Measurements from ENCODE around the gene KDM4F.

Gene KDM4F

DNA sequence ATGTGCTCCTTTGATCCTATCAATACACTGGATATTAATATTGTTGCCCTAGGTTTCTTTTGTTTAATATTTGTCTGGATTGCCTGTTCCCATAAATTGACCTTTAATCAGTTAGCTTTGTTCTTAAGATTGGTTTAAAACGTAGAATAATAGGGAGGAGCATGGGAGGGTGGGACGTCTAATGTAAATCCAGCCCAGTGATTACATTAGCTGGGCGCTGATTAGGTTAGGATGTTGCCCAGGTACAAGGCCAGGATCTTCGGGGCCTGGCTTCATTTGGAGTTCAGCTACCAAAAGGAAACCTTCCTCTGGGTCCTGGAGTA lies 17.5 kb downstream of the KDM4F start, which contains the start of gene SRSF8:
Gene SRSF8 (plus strand): TSS at position 204 of the 323 bp plus-strand sequence. CDS start 308 bp downstream, outside the sequence.
- no peak for DNase-seq

DNA sequence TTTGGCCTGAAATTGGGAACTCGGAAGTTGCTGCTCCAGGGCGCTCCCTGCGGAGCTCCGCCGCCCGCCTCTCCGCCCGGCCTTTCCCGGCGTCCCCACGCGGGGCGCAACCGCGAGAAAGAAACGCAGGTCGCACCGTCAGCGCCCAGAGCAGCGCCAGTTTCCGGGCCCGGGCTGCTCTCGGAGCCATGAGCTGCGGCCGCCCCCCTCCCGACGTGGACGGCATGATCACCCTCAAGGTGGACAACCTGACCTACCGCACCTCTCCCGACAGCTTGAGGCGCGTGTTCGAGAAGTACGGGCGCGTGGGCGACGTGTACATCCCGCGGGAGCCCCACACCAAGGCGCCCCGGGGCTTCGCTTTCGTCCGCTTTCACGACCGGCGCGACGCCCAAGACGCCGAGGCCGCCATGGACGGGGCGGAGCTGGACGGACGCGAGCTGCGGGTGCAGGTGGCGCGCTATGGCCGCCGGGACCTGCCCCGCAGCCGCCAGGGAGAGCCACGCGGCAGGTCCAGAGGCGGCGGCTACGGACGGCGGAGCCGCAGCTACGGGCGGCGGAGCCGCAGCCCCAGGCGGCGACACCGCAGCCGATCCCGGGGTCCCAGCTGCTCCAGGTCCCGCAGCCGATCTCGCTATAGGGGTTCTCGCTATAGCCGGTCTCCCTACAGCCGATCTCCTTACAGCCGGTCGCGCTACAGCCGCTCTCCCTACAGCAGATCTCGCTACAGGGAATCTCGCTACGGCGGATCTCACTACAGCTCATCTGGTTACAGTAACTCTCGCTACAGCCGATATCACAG lies 18.0 kb downstream of the KDM4F start:
- peak; percentile 65 for DNase-seq

DNA sequence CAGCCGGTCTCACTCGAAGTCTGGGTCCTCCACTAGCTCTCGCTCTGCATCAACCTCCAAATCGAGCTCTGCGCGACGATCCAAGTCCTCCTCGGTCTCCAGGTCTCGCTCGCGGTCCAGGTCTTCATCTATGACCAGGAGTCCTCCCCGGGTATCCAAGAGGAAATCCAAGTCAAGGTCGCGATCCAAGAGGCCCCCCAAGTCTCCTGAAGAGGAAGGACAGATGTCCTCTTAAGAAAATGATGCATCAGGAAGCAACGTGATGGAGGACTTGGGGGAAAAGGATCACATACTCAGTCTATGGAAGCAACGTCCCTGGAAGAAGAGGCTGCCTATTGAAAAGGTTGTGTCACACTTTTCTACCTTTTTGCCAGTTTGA lies 18.6 kb downstream of the KDM4F start:
- no peak for DNase-seq

DNA sequence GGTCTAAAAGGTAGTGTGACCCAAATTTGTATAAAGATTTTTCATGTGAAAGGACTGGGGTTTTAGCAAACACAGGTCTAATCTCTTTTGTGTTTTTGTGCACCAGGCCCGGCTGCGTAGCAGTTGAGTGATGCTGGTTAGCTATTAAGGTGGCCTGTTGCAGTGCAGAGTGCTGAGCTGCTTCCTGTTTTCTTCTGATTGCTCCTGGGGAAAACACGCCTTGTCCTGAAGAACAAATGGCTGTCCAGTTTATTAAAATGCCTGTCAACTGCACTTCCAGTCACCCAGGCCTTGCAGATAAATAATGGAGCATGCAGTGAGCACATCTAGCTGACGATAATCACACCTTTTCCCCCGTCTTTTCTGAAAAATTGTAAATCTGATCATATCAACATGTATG lies 19.3 kb downstream of the KDM4F start:
- DNase-seq: peak; percentile 77

DNA sequence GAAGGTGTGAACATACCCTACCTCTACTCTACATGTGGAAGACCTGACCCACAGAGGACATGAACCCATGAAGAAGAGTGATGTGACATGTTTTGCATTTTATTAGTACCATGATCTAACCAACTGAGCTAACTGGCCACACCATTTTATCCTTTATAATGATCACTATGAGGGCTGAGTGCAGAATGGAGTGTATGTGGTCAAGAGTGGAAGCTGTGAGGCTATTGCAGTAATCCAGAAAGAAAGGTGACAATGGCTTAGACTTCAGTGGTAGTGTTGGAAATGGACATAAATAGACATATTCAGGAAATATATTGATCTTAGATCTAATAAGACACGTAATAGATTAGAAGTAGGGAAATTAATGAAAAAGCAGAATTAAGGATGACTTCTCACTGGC lies 21.2 kb downstream of the KDM4F start:
- no peak for DNase-seq

DNA sequence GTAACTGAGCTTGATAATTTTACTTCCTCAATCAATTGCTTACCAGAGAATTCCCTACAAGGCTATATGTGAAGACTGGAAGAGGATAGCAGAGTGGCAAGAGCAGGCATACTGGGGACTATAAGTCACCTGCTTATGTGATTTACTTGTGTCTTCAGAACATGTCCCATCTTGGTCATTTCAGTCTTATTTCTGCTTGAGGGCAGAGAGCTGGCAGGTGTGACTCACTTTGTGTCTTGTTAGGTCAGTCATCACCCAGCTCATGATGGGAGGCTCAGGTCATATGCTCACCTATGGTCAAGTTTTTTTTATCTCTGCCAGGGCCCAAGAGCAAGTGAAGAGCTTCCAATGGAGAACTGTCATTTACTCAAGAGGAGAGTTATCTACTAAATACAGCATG lies 23.7 kb downstream of the KDM4F start:
- DNase-seq: no peak

DNA sequence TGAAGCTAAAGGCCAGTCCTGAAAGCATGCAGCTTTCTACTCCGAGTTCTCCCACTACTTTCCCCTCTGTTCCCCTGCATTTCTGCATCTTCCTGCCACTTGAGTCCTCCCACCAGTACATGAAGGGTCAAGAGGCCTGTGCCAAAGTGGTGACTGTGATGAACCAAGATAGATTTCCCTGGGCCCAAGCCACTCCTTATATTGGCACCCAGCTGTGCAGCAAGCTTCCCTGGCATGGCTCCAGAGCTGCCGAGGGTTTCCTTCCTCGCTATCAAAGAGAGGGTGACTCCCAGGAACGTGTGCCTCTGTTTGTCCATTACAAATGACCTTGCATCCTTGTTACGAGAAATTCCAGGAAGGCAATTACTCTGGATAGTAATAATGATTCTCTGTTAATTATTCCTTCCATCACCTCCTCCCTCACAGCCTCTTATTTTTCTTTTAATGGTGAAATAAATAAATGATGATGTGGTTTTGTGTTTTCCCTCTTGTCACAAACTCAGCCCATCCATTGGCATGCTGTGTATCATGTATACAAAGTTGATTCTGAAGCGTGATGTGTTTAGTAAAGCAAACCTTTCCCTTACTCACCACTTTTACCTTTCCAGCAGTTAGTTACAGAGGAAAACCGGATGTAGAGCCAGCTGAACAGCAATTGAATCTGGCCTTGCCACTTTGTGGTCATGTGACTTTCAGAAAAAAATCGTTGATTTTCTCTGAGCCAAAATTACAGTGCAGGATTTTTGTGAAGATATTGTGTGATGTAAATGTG lies 25.8 kb downstream of the KDM4F start:
- no peak for DNase-seq

DNA sequence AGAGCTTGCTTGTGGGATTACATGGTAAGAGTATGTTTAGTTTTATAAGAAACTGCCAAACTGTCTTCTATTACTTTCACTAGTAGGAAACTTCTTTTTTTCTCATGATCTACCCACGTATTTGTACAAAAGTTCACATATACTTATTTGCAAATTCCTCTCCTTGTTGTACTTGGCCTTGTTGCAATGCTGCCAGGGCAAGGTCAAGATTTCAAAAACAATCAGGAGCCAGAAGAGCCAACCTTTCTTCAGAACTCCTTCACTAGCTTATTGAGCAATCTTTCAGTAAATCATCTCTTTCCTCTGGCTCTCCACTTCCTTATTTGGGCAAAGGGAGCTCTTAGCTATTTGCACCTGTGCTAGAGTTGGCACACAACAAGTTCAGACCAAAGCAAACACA lies 27.2 kb downstream of the KDM4F start:
- DNase-seq: peak; percentile 42

DNA sequence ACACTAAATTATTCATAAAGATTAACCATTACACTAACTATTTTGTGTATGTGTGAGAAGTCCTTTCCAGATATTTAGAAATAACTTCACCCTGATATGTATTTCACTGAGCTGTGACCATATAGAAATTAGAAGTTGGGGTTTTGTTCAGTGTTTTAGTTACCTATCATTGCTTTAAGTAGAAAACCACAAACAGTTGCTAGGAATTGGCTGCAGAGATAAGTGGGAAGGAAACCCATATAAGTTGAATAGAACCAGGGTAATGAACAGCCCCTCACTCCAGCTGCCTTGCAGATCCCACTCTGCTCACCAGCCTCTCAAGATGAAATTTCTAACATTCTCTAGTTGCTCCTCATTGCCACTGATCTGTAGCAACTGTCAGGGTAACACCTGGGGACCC lies 27.8 kb downstream of the KDM4F start:
- DNase-seq: no peak

DNA sequence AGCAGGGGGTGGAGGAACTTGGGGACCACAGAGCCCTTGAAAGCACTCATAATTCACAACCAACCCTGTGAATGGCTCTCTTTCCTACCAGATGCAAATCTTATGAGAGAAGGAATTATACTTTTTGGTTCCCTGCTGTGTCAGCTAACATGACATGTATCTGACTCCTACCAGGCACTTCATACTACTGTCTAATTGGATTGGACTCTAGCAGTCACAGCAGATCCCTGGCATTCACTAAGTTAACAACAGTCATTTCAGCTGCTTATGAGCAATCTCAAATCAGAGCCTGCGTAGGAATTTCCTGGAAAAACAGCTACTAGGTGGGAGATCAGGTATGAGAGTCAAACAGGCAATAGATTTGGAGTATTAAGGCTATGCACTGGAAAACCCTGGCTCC lies 29.3 kb downstream of the KDM4F start:
- no peak for DNase-seq

DNA sequence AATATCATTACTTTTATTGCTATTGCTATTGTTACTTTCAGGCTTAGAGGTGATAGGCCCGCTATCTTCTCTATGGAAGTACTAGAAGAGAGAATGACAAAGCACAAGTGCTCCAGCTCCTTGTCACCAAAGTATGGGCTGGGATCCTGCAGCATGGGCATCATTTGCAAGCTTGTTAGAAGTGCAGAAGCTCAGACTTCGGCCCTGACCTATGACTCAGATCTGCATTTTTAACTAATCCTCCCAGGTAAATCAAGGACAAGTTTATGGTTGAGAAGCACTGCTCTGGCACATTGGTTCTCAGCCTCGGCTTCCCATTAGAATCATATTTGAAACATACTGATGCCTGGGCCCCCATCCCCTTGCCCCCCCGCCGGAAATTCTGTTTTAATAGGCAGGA lies 31.8 kb downstream of the KDM4F start:
- no peak for DNase-seq

DNA sequence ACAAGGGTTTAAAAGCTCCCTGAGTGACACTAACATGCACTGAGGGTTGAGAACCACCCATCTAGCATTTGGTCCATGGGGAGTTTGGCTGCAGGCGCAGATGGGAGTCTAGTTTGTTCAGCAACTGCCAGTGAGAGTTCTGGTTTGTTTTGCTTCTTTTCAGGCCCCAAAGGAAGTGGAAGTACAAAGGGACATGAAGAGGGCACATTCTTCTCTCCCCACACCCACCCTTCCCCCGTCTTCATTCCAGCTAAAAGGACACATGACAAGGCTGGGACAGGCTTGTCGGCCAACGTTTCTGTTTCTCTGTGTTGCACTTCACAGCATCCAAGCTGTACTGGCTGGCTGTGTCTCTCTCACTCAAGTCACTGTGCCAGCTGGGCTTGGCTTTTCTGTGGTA lies 32.2 kb downstream of the KDM4F start:
- no peak for DNase-seq

DNA sequence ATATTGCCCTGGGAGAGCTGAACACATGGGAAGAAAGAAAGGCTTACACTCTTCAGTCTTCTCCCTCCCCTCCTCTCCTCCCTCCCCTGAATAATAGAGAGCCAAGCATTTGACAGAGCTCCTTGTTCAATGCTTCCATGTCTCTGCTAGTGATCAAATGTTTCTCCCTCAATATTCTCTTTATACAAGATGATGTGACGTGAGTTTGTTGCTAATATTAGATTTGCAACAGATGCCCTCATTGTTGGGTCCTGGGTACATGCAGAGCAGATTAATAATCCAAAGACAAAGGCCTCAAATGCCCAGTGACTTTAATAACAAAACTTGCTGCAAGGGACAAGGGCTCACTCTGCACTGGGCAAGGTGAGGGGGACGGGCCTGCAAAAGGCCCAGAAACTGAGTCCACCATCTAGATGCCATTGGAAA lies 33.4 kb downstream of the KDM4F start:
- DNase-seq: no peak

DNA sequence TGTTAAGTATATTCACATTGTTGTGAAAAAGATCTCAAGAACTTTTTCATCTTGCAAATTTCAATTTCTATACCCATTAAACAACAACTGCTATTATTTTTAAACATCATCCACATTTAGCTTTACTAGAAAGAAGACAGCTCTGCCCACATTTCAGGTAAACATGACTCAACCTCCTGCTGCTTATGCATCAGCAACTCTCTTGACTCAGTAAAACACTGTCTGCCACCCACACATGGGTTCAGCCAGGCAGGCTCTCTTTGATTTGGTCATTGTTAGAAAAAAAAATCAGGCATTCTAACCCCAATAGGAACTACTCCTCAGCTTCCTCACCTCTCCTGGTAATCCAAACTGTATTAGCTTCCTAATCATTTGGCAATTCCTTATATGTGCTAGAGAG lies 35.3 kb downstream of the KDM4F start:
- DNase-seq: peak; percentile 46

DNA sequence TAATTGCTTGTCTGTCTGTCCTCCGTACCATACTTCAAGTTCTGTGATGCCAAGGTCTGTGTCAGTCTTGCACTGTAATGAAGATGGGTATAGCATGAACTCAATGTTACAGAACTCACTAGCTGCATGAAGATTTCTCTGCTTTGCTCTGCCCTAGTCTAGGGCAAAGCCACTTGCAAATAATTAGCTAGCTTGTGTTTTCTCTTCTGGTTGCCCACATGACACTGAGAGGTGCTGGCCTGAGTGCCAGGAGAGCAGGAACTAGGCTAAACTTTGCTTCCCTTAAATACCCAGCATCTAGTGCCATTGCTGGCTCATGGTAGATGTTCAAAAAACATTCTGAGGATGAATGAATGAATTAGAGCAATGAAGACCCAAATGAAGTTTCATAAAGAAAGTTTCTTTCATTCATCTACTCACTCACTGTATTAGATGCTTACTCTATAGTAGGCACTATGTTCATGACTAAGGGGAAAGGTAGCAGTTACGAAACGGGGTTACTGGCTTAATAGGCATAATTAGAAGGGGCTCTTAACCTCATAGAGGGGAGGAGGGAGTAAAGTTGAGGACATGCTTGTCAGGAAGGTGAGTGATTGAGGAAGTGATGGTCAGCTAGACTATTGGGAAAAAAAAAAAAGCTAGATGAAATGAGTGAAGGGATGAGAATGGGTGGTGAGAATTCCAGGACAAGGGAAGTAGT lies 36.0 kb downstream of the KDM4F start:
- no peak for DNase-seq

DNA sequence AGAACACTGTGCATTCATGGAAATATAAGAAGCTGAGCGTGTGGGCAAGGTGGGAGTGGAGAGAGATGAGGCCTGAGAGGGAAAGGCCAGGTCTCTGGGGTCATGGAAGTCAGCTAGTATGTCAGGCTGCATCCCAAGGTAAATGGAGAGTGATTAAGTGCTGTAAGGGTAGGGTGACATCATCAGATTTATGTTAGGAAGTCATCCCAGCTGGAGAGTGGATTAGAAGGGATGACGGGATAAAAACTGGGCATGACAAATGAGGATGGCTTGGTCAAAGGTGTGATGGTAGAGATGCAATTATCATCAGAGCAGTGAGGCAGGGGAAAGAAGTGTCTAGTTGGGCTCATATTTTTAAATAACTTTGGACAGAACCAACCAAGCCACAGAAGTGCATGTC lies 36.9 kb downstream of the KDM4F start:
- no peak for DNase-seq

DNA sequence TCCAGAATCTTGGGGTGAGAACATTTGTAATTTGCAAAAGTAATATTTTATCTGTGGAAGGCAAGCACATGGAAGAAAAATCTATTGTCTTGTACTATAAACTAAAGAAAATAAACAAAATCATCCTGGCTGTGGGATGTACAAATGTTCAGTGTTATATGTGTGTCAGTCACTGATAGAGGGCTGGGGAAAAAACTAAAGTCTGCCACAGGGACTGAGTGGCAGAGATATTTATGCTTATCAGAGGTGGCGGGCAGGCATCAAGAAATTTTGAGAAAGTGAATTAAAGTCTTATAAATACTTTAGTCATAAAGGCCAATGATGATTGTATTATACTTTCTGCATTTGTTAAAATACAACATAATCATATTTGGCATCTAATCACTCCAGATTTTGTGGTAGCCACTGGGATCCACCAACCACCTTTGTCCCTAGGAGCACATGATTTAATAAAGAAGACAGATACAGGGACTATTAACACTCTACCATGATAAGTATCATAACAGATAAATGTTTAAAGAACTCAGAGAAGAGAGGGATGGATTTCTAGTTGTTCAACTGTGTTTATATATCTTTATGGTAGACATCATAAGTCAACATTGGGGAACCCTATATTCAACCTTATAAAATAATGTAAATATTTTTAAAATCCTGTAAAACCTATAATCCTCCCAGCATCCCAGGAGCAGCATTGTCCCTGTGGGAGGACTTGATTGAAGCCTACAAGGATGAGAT lies 37.8 kb downstream of the KDM4F start:
- no peak for DNase-seq

DNA sequence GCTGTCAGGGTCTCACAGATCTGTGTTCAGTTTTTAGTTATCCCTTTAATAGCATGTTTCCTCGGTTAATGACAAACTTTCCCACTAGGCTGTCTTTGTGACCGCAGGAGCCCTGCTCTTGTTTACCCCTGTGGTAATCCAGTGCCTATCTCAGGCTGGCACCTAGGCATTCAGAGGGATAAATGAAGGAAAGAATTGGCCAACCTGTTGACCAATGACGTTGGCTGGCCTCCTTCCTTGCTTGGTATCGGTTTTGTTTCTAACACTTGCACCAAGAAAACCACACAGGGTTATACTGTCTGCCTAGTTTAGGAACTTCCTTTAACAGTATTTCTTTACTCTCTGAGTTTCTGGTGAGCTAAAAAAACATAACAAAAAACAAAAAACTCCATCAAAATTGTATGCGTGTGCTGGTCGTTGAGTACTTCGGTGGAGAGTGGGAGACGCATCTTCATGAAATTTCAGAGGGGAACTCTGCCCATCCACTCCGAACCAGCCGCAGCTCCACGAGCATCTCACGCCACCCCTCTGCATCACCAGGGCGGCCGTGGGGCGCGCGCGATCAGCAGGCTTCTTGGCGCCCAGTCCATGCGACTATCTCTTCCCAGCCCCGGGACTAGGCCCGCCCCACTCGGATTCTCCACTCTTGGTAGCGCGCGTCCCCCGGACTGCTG lies 39.9 kb downstream of the KDM4F start:
- DNase-seq: no peak

DNA sequence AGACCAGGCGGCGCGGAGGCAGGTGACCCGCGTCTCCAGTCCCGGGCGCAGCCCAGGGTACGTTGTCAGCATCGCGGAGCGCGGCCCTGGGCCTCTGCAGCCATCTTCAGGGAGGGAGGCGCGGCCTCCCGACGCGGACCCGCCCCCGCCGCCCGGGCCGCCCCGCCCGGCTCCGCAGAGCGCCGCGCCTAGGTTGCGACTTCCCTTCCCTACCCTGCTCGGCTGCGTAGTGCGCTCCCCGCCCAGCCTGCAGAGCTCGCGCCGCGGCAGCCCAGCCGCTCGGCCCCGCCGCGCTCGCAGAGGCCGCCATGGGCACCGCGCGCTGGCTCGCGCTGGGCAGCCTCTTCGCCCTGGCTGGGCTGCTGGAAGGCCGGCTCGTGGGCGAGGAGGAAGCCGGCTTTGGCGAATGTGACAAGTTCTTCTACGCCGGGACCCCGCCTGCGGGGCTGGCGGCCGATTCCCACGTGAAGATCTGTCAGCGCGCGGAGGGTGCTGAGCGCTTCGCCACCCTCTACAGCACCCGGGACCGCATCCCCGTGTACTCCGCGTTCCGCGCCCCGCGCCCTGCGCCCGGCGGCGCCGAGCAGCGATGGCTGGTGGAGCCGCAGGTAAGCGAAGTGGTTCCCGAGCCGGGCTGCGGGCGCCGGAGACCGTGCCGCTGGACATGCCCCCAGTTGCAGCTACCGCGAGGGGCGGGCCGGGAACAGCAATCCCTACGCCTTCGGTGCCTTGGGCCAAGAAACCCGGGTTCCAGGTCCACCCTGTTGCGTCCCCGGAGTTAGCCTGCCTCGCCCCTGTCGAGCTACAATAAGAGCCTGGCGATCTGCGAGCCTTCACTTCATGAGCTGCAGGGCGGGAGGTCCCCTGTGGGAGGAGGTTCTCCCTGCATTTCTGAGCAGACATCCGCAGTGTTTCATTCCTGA lies 40.7 kb downstream of the KDM4F start, which contains the start of gene ENDOD1:
Gene ENDOD1 (plus strand): TSS at position 227 of the 923 bp plus-strand sequence. CDS start 82 bp downstream, at position 309.
- DNase-seq: peak; percentile 73

DNA sequence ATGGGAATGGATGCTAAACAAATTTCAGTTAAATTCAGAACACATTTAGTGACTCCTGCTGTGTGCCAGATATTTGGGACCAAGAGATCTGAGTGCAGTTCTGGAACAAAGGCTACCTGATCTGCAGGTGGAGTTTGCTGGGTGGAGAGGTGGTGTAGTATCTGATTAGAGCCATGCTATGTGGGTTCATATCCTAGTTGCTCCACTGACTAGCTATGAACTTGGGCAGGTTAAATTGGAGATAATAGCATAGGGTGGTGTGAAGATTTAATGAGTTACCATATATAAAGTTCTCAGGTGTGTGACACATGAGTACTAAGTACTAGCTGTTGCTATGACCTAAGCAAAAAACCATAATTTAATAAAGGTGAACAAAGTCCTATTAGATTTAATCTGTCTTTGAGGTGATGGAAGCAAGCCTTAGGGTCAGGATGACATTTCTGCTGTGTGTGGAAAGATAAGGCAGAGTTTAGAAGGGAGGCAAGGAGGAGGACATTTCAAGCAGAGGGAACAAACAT lies 42.5 kb downstream of the KDM4F start:
- no peak for DNase-seq

Measured in NCI-H226 (cell line).